ENCODE measurements around the gene FURIN. TPM values are rescaled to one million over a fixed set of nuclear protein-coding genes. Genes with fewer than 3 reads are reported as not detected.
"Not testable (repeated sequence)": the region's sequence is repeated elsewhere in the genome, so short reads cannot be mapped to it uniquely, and the experiment has no call there.

FURIN gene
- polyA plus RNA-seq, 10 donors: 20.1 to 35.7 (median 28.3) TPM

- no peak for DNase-seq
These were observed 46.1 kb downstream of the FURIN start for GRCh38 chr15:90914305-90915080.

GRCh38 chr15:90915216-90915807, 46.9 kb downstream of the FURIN start:
- DNase-seq: no peak

- peak in 1 of 3 donors; percentile 21 for DNase-seq
These were observed 47.5 kb downstream of the FURIN start for GRCh38 chr15:90915808-90916440.

- DNase-seq: no peak
These were observed 48.1 kb downstream of the FURIN start for GRCh38 chr15:90916461-90916860.

GRCh38 chr15:90917569-90917968, 49.2 kb downstream of the FURIN start:
- no peak for DNase-seq

- no peak for DNase-seq
These were observed 49.8 kb downstream of the FURIN start for GRCh38 chr15:90918034-90918788.

GRCh38 chr15:90918835-90919234, 50.4 kb downstream of the FURIN start:
- DNase-seq: no peak

- DNase-seq: no peak
These were observed 53.5 kb downstream of the FURIN start for GRCh38 chr15:90921887-90922286.

- not testable (repeated sequence) for DNase-seq
These were observed 54.4 kb downstream of the FURIN start for GRCh38 chr15:90922712-90923322.

- no peak for DNase-seq
These were observed 56.0 kb downstream of the FURIN start for GRCh38 chr15:90924375-90924774.

- DNase-seq: not testable (repeated sequence)
These were observed 58.4 kb downstream of the FURIN start for GRCh38 chr15:90926766-90927165.

GRCh38 chr15:90928106-90928505, 59.7 kb downstream of the FURIN start:
- DNase-seq: not testable (repeated sequence)

- no peak for DNase-seq
These were observed 61.0 kb downstream of the FURIN start for GRCh38 chr15:90929246-90930019.

- DNase-seq: no peak
These were observed 62.6 kb downstream of the FURIN start for GRCh38 chr15:90930861-90931574.

GRCh38 chr15:90931575-90931827, 63.1 kb downstream of the FURIN start:
- DNase-seq: no peak

GRCh38 chr15:90931828-90932659, 63.7 kb downstream of the FURIN start, which contains the start of gene HDDC3:
Gene HDDC3, minus strand, starts transcription at chr15:90932549. Its CDS starts 9 bp downstream, at chr15:90932540.
- peak; percentile 79 to 95 (median 93) for DNase-seq

GRCh38 chr15:90932660-90932991, 64.2 kb downstream of the FURIN start:
- DNase-seq: no peak
